Measurements from ENCODE around the gene STXBP6. TPM values are rescaled to one million over a fixed set of nuclear protein-coding genes. Genes with fewer than 3 reads are reported as not detected.

The STXBP6 gene
- total and polyA plus RNA-seq, 2 experiments from 2014 or later, result 19.7 to 29.0 TPM

DNA sequence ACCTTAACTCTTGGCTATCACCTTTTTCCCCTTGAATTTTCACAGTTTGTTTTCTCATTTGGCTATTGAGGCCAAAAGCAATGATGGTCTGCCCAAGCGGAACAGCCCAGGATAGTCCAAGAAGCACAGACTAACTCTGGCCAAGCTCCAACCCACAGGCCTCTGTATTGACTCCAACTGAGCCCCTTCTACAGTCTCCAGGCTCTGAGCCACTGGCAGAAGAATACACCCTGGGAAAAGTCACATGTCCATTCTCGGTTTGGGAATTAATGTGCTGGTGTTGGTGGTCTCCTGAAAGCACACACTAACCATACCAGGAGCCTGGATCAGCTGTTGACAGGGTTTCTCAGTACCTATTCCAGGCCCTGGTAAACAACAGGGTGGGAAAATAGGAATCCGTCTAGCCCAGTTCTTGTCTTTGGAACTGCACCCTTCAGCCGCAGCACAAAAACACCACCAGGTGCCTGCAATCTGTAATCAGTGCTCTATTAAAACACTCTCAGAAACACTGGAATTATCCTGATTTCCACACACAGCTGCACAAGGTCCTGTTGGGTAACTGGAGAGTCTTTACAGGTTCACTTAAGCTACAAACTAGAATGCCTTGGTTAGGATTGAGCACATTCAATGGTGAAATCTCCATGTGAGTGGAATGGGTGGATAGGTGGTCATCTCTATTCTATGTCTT lies 63.6 kb downstream of the STXBP6 start:
- no peak overlapping the region for H3K4me3 ChIP-seq
- TF ChIP-seq, protein P1, sequence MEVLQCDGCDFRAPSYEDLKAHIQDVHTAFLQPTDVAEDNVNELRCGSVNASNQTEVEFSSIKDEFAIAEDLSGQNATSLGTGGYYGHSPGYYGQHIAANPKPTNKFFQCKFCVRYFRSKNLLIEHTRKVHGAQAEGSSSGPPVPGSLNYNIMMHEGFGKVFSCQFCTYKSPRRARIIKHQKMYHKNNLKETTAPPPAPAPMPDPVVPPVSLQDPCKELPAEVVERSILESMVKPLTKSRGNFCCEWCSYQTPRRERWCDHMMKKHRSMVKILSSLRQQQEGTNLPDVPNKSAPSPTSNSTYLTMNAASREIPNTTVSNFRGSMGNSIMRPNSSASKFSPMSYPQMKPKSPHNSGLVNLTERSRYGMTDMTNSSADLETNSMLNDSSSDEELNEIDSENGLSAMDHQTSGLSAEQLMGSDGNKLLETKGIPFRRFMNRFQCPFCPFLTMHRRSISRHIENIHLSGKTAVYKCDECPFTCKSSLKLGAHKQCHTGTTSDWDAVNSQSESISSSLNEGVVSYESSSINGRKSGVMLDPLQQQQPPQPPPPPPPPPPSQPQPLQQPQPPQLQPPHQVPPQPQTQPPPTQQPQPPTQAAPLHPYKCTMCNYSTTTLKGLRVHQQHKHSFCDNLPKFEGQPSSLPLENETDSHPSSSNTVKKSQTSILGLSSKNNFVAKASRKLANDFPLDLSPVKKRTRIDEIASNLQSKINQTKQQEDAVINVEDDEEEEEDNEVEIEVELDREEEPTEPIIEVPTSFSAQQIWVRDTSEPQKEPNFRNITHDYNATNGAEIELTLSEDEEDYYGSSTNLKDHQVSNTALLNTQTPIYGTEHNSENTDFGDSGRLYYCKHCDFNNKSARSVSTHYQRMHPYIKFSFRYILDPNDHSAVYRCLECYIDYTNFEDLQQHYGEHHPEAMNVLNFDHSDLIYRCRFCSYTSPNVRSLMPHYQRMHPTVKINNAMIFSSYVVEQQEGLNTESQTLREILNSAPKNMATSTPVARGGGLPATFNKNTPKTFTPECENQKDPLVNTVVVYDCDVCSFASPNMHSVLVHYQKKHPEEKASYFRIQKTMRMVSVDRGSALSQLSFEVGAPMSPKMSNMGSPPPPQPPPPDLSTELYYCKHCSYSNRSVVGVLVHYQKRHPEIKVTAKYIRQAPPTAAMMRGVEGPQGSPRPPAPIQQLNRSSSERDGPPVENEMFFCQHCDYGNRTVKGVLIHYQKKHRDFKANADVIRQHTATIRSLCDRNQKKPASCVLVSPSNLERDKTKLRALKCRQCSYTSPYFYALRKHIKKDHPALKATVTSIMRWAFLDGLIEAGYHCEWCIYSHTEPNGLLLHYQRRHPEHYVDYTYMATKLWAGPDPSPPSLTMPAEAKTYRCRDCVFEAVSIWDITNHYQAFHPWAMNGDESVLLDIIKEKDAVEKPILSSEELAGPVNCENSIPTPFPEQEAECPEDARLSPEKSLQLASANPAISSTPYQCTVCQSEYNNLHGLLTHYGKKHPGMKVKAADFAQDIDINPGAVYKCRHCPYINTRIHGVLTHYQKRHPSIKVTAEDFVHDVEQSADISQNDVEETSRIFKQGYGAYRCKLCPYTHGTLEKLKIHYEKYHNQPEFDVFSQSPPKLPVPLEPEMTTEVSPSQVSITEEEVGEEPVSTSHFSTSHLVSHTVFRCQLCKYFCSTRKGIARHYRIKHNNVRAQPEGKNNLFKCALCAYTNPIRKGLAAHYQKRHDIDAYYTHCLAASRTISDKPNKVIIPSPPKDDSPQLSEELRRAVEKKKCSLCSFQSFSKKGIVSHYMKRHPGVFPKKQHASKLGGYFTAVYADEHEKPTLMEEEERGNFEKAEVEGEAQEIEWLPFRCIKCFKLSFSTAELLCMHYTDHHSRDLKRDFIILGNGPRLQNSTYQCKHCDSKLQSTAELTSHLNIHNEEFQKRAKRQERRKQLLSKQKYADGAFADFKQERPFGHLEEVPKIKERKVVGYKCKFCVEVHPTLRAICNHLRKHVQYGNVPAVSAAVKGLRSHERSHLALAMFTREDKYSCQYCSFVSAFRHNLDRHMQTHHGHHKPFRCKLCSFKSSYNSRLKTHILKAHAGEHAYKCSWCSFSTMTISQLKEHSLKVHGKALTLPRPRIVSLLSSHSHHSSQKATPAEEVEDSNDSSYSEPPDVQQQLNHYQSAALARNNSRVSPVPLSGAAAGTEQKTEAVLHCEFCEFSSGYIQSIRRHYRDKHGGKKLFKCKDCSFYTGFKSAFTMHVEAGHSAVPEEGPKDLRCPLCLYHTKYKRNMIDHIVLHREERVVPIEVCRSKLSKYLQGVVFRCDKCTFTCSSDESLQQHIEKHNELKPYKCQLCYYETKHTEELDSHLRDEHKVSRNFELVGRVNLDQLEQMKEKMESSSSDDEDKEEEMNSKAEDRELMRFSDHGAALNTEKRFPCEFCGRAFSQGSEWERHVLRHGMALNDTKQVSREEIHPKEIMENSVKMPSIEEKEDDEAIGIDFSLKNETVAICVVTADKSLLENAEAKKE (CRISPR knock-in tag; IDR thresholded peaks at IDR 0.05), result no peak
- TF ChIP-seq STAT1 (IDR thresholded peaks at IDR 0.05; ENCODE audit: unreplicated experiment) (no peak), ZNF331 (CRISPR knock-in tag; IDR thresholded peaks at IDR 0.05; ENCODE audit: low read depth) (no peak), NANOG (IDR thresholded peaks at IDR 0.05; ENCODE audit: borderline replicate concordance) (no peak), CREB1 (CRISPR knock-in tag; IDR thresholded peaks at IDR 0.05; ENCODE audit: low read depth) (no peak), JUNB (IDR thresholded peaks at IDR 0.05; ENCODE audit: unreplicated experiment) (no peak)
- TF ChIP-seq, protein P2, sequence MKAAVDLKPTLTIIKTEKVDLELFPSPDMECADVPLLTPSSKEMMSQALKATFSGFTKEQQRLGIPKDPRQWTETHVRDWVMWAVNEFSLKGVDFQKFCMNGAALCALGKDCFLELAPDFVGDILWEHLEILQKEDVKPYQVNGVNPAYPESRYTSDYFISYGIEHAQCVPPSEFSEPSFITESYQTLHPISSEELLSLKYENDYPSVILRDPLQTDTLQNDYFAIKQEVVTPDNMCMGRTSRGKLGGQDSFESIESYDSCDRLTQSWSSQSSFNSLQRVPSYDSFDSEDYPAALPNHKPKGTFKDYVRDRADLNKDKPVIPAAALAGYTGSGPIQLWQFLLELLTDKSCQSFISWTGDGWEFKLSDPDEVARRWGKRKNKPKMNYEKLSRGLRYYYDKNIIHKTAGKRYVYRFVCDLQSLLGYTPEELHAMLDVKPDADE (IDR thresholded peaks at IDR 0.05), result no peak
- no peaks in the 10 kb centered on the region for H3K4me1 ChIP-seq (ENCODE audit: insufficient read depth)
- H4K20me1 ChIP-seq (replicated peaks; ENCODE audit: insufficient read depth), result 0 out of 2 replicates have a peak, but pooled peaks cover 3% of the 10 kb centered on the region
- H3K4me1 Mint-ChIP-seq, result peaks cover 2% of the 10 kb centered on the region; the same call in 1 of the 3 replicates
- DNase-seq (ENCODE audit: low spot score) (no peak), ATAC-seq (no peak)
- no peak overlapping the region for H2AFZ ChIP-seq
- no peaks in the 10 kb centered on the region for H3K36me3 ChIP-seq (ENCODE audit: insufficient read depth)
- no peak overlapping the region for H3K4me3 Mint-ChIP-seq
- H3K27me3 ChIP-seq (ENCODE audit: insufficient read depth), result no peaks in the 10 kb centered on the region
- no peaks in the 10 kb centered on the region for H3F3A ChIP-seq (replicated peaks; ENCODE audit: low read depth)
- no peaks in the 10 kb centered on the region for H3K9me2 ChIP-seq (ENCODE audit: insufficient read depth)
- H3K27ac ChIP-seq (ENCODE audit: low read depth), result no peak overlapping the region
- H3K27ac Mint-ChIP-seq, result no peak overlapping the region
- no peaks in the 10 kb centered on the region for H3K27me3 Mint-ChIP-seq (ENCODE audit: insufficient read depth, low read depth, poor library complexity)
- H3K79me2 ChIP-seq (replicated peaks; ENCODE audit: insufficient read depth), result no peaks in the 10 kb centered on the region; the same call in 1 of the 2 replicates
- no peak overlapping the region for H3K4me2 ChIP-seq
- no peaks in the 10 kb centered on the region; the same call in 2 of the 3 replicates for H3K9me3 Mint-ChIP-seq
- H3K36me3 Mint-ChIP-seq (ENCODE audit: low read depth), result no peaks in the 10 kb centered on the region; the same call in 2 of the 3 replicates

All from GM23338 (cell line).